NCI-H1092 treated with DMSO at 0.1 percent for 48 hours (cell line): ENCODE data around the gene PLEKHA3.
"Not testable (repeated sequence)": the region's sequence is repeated elsewhere in the genome, so short reads cannot be mapped to it uniquely, and the experiment has no call there.

ENCODE experiments used
- DNase-seq: peaks from one replicate; lab custom pipeline; 2025; lab: John Stamatoyannopoulos, UW

PLEKHA3 gene

DNA sequence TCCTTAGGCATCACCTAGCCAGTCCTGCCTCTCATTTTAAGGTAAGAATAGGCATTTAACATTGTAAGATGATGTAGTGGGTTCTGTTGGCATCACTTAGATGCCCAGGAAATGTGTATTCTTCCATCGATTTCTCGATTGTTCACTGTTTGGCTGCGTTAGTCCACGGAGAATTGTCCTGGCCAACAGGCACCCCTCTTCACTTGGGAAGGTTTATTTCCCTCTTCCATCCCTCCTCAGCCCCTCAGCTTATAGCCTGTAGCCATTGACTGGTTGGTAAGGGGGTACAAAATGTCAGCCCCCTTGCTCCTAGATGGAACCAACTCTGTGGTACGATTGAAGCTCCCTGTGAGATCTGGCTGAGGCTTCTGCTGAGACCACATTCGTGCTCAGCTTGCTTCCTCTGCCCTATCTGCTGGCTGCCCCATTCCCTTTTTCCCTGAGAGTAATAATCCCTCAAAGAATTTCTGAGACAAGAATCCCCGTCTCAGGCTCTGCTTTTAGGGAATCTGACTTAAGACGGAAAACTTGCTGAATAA, 43.4 kb downstream of the PLEKHA3 start:
- DNase-seq, result no peak

DNA sequence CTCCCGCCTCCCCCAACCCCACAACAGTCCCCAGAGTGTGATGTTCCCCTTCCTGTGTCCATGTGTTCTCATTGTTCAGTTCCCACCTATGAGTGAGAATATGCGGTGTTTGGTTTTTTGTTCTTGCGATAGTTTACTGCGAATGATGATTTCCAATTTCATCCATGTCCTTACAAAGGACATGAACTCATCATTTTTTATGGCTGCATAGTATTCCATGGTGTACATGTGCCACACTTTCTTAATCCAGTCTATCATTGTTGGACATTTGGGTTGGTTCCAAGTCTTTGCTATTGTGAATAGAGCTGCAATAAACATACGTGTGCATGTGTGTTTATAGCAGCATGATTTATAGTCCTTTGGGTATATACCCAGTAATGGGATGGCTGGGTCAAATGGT, 44.8 kb downstream of the PLEKHA3 start:
- DNase-seq, result not testable (repeated sequence)

DNA sequence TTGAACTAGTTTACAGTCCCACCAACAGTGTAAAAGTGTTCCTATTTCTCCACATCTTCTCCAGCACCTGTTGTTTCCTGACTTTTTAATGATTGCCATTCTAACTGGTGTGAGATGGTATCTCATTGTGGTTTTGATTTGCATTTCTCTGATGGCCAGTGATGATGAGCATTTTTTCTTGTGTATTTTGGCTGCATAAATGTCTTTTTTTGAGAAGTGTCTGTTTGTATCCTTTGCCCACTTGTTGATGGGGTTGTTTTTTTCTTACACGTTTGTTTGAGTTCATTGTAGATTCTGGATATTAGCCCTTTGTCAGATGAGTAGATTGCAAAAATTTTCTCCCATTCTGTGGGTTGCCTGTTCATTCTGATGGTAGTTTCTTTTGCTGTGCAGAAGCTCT, 45.2 kb downstream of the PLEKHA3 start:
- not testable (repeated sequence) for DNase-seq

DNA sequence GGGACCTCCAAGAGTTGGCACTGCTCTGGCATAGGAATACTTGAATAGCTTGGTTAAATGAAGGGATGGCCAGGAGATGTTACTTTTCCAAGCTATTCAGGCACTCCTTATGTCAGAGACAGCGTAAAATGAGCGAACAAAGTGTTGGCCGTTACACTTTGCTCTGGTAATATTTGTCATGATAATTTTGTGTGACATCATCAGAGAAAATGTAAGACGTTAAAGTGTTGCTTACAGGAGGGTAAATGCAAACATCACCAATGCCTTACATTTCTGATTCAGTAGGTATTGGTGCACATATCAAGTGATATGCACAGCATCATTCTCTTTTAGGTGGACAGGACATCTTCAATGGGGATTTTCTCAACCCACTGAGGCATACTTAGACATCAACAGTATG, 46.0 kb downstream of the PLEKHA3 start:
- DNase-seq, result no peak

DNA sequence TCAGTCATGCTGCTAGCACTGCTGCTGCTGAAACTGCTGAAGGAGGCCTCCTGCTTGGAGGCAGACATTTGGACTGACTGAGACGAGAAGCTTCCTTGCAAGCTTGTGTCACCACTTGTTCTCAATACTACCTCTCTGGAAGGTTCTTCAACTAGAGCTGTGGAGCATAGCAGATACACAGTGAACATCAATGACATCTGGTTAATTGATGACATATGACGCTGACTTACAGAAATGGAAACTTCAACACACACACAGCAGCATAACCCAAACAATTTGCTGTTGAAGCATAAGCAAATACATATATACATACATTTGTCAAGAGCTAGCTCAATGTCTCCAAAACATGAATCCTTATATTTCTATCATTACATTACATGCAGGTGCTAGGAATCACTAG, 47.3 kb downstream of the PLEKHA3 start:
- no peak for DNase-seq

DNA sequence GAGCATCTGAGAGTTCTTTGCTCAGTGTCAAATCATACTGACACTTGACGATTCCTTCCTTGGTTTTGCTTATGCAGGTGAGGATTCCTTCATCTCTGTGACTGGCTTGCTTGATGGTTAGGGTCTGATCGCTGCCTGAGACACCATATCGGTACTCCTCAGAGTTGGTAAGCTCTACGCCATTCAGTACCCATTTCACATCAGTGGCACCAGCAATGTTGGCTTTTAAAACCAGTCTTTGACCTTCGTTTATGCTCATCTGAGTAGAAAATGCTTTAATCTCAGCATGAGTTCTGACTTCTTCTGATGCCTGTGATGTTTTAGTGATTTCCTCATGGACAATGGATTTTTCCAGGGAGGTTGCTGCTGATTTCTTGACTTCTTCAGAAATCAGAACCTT, 48.4 kb downstream of the PLEKHA3 start:
- DNase-seq, result no peak

DNA sequence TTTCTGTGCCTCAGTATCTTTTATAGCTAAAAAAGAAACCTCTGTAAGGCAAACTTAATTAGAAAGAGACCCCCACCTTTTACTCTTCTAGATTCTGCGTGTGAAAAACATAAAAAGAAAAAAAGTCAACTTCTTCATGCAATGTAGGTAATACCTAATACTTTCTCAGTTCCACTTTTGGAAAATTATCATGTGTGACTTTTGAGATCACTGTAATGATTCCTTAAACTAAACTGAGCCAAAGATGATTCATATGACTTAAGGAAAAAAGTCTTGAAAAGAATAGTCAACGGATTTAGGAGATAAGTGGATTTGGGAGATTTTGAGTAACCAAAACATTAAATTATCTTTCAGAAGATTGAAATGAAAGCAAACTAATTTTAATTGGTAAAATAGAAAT, 48.9 kb downstream of the PLEKHA3 start:
- DNase-seq, result no peak

DNA sequence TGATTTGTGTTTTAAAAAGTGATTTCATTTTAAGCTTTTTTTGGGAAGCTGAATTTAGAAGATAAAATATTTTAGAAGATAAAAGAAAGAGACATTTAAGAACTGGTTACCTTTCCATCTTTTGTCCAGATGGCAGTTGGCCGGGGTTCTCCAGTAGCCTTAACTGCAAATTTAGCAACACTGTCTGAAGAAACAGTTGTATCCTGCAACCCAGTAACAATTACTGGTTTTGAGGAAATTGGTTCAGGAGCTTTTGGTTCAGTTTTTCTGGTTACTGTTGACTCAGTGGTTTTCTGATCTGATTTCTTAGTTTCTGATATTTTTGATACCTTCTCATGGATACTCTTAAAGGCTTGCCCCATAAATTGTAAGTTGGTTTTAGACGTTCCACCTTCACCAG, 49.9 kb downstream of the PLEKHA3 start:
- DNase-seq, result no peak

DNA sequence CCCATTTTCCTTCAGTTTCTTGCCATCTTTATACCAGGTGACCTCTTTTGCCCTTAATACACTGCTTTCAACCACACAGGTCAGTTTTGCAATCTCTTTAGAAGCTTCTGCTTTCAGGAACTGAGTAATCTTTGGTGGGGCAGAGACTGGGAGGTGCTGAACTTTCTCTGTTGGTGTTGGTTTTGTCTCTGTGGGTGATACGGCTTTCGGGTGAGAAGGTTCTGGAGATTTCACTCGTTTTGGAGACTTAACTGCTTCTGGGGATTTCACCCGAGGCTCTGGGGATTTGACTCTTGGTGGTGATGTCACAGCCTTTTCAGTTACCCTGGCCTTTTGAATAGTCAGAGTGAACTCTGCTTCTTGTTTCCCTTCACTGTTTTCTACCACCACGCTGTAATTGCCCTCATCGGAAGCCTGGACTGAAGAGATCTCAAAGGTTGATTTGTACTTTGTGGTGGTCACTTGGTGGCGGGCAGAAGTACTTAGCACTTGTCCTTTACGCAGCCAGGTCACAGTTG, 50.4 kb downstream of the PLEKHA3 start:
- DNase-seq, result no peak

DNA sequence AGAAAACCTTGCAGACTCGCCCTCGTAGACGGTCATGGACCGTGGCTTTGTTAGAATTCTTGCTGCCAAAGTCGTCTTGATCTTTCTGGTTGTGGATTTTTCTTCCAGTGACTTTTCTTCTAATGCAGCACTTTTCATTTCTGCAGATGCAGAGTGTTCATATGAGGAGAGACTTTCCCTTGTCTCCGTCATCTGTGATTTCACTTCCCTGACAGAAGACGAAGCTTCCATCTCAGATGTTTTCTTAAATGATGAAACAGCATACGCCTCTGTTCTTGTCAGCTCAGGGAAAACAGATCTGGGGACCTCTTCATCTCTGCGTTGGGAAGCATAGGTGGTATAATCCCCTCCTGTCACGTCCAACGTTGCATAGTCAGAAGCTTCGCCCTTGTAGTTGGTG, 50.9 kb downstream of the PLEKHA3 start:
- no peak for DNase-seq

DNA sequence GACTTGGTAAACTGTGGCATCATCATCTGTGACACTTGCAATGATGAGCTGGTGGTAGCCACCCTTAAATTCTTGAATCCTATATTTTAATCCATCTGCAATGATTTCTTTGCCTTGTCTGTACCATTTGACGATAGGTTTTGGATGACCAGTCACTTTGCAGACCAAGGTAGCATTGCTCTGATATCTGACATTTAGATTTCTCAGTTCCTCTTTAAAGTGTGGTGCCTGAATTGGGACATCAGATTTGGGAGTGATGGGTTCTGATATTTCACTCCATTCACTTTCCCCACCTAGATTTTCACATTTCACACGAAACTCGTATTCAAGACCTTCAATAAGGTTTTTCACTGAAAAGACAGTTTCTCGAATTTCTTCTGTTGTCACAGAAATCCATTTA, 55.8 kb downstream of the PLEKHA3 start:
- no peak for DNase-seq

DNA sequence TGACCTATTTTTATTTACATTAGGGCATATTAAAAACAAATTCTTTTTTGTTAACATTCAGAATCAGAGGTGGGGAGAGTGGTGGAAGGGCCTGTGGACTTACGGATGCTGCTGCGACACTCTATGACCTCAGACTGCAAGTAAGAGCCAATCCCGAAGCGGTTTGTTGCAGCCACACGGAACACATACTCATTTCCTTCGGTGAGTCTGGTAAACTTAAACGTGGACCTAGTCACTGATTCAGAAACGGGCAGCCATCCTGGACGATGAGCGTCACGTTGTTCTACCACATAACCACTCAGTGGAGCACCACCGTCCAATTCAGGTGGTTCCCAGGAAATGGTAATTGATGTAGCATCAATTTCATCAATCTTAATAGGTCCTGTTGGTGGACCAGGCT, 61.9 kb downstream of the PLEKHA3 start:
- DNase-seq, result no peak

DNA sequence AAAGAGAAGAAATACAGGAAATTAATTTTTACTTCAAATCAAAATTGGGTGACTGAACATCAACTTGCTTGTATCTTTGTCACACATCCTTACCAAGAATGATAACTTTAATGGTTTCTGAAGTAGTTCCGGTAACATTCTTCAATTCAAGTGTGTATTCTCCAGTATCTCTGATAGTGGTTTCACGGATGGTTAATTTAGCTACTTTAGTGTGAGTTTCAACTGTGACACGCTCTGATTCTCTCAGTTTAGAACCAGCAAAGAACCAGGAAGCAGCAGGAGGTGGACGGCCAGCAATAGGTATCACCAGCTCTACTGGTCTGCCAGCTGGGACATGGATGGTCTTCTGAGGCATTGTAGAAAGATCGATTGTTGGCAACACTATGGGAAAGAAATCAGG, 62.3 kb downstream of the PLEKHA3 start:
- DNase-seq, result no peak

DNA sequence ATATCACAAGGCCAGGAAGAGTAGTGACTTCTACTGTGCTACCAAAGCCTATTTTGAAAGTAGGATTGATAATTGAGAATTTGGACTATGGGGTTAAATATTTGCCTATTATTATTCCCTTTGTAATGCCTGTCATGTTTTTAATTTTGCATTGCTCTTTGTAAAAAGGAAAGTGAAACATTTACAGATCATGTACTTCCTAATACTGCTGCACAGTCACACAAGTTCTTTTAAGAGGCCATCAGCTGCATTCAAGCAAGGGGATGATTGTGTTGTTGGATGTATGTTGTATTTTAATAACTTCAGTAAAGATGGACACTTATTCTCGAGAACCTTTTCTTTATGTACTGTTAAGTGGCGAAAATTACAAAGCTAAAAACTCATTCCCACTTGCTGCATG, 70.1 kb downstream of the PLEKHA3 start:
- DNase-seq, result no peak

DNA sequence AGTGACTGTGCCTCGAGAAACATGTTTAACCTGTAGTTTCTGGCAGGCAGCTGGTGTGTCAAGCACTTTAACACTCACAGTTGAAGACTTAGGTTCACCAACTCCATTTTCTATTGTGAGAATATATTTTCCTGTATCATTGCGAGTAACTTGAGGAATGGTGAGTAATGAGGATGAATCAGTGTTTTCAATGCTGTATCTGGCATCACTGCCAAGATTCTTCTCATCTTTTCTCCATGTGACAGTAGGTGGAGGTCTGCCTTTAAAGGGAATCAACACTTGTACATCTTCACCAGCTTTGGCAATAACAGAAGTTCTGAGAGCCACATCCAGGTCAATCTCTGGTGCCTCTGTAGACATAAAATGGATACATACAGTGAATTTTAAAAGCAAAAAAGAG, 72.8 kb downstream of the PLEKHA3 start:
- DNase-seq, result no peak
